H9 (cell line): ENCODE data around the gene ARL14EPL. TPM values are rescaled to one million over a fixed set of nuclear protein-coding genes. Genes with fewer than 3 reads are reported as not detected.

ENCODE experiments used
- DNase-seq: peaks from one replicate; pipeline ENCODE4 v3.0.0-alpha.2; 2017
- H2AFZ ChIP-seq: one replicate; pipeline ENCODE4 v1.6.1; 2013; ENCODE audit warnings: mild to moderate bottlenecking, low read length, control low read depth, moderate library complexity
- H2AK5ac ChIP-seq: 2 replicates; pipeline ENCODE4 v1.6.1; 2013; ENCODE audit warnings: low read length, control low read depth, mixed read lengths; ENCODE audit not compliant: insufficient read length
- H2BK120ac ChIP-seq: one replicate; pipeline ENCODE4 v1.6.1; 2013; ENCODE audit warnings: low read depth, mild to moderate bottlenecking, low read length, control low read depth, inconsistent platforms; ENCODE audit not compliant: poor library complexity, severe bottlenecking
- H2BK12ac ChIP-seq: 2 replicates; pipeline ENCODE4 v1.6.1; 2013; ENCODE audit warnings: low read length, control low read depth, mixed read lengths, low read depth; ENCODE audit not compliant: insufficient read length
- H2BK15ac ChIP-seq: 2 replicates; pipeline ENCODE4 v1.6.1; 2013; ENCODE audit warnings: low read depth, low read length, control low read depth
- H2BK20ac ChIP-seq: one replicate; pipeline ENCODE4 v1.6.1; 2013; ENCODE audit warnings: low read depth, mild to moderate bottlenecking, low read length, control low read depth, inconsistent platforms; ENCODE audit not compliant: poor library complexity, severe bottlenecking
- H2BK5ac ChIP-seq: 2 replicates; pipeline ENCODE4 v1.6.1; 2013; ENCODE audit warnings: low read length, control low read depth, mixed read lengths; ENCODE audit not compliant: insufficient read length
- H3K14ac ChIP-seq: 2 replicates; pipeline ENCODE4 v1.6.1; 2013; ENCODE audit warnings: low read length, control low read depth; ENCODE audit not compliant: insufficient read depth
- H3K18ac ChIP-seq: 2 replicates; pipeline ENCODE4 v1.6.1; 2013; ENCODE audit warnings: low read depth, mild to moderate bottlenecking, mixed read lengths, low read length, control low read depth; ENCODE audit not compliant: insufficient read length
- H3K23ac ChIP-seq: 2 replicates; pipeline ENCODE4 v1.6.1; 2013; ENCODE audit warnings: low read length, control low read depth, mixed read lengths, low read depth; ENCODE audit not compliant: insufficient read length
- H3K23me2 ChIP-seq: 2 replicates; pipeline ENCODE4 v1.6.1; 2013; ENCODE audit warnings: low read depth, mild to moderate bottlenecking, mixed read lengths, low read length, control low read depth; ENCODE audit not compliant: insufficient read length, poor library complexity, severe bottlenecking
- H3K27ac ChIP-seq: 2 replicates; pipeline ENCODE4 v1.5.1; 2013; ENCODE audit warnings: low read length, control low read depth, mixed read lengths, low read depth; ENCODE audit not compliant: insufficient read length
- H3K27me3 ChIP-seq: 2 replicates; pipeline ENCODE4 v1.6.1; 2013; ENCODE audit warnings: low read length, control low read depth, inconsistent platforms; ENCODE audit not compliant: insufficient read depth
- H3K4ac ChIP-seq: 2 replicates; pipeline ENCODE4 v1.6.1; 2013; ENCODE audit warnings: low read depth, mild to moderate bottlenecking, control low read depth, inconsistent platforms, low read length, moderate library complexity
- H3K4me1 ChIP-seq: 2 replicates; pipeline ENCODE4 v1.6.1; 2013; ENCODE audit warnings: low read length, control low read depth, inconsistent platforms; ENCODE audit not compliant: insufficient read depth
- H3K4me2 ChIP-seq: 2 replicates; pipeline ENCODE4 v1.6.1; 2013; ENCODE audit warnings: low read length, control low read depth, mixed read lengths; ENCODE audit not compliant: insufficient read length, insufficient read depth
- H3K56ac ChIP-seq: 2 replicates; pipeline ENCODE4 v1.6.1; 2013; ENCODE audit warnings: low read depth, mild to moderate bottlenecking, mixed read lengths, low read length, control low read depth; ENCODE audit not compliant: insufficient read length
- H3K79me1 ChIP-seq: 2 replicates; pipeline ENCODE4 v1.6.1; 2013; ENCODE audit warnings: low read depth, mild to moderate bottlenecking, moderate library complexity, low read length, control low read depth, inconsistent platforms; ENCODE audit not compliant: insufficient read depth, poor library complexity, severe bottlenecking
- H3K79me2 ChIP-seq: 2 replicates; pipeline ENCODE4 v1.6.1; 2013; ENCODE audit warnings: low read length, control low read depth, inconsistent platforms; ENCODE audit not compliant: insufficient read depth
- H3K9ac ChIP-seq: 2 replicates; pipeline ENCODE4 v1.6.1; 2013; ENCODE audit warnings: low read length, control low read depth, mixed read lengths; ENCODE audit not compliant: insufficient read length; ENCODE audit errors: extremely low read depth
- H3K9me3 ChIP-seq: one replicate; pipeline ENCODE4 v1.6.1; 2013; ENCODE audit warnings: low read depth, low read length, inconsistent platforms; ENCODE audit not compliant: control insufficient read depth
- H3T11ph ChIP-seq: one replicate; pipeline ENCODE4 v1.6.1; 2013; ENCODE audit warnings: mild to moderate bottlenecking, low read length, control low read depth, inconsistent platforms
- H4K20me1 ChIP-seq: one replicate; pipeline ENCODE4 v1.6.1; 2013; ENCODE audit not compliant: control insufficient read depth, insufficient read length, insufficient read depth
- H4K5ac ChIP-seq: 2 replicates; pipeline ENCODE4 v1.6.1; 2013; ENCODE audit warnings: low read depth, mild to moderate bottlenecking, mixed read lengths, low read length, control low read depth; ENCODE audit not compliant: insufficient read length
- H4K8ac ChIP-seq: replicated peaks from 2 replicates; pipeline ENCODE4 v1.6.1; 2013; ENCODE audit warnings: low read length, control low read depth, mixed read lengths, low read depth; ENCODE audit not compliant: insufficient read length
- H4K91ac ChIP-seq: 2 replicates; pipeline ENCODE4 v1.6.1; 2013; ENCODE audit warnings: low read depth, mild to moderate bottlenecking, moderate library complexity, mixed read lengths, low read length, control low read depth; ENCODE audit not compliant: insufficient read length
- H3K27ac Mint-ChIP-seq, 3 experiments: 2 replicates in 2 of 3; 3 replicates in 1 of 3; pipeline ENCODE4 v1.8.0; 2020 to 2021; ENCODE audit warnings: mixed read lengths in 3 of 3, mild to moderate bottlenecking in 1 of 3, moderate library complexity in 1 of 3
- H3K27me3 Mint-ChIP-seq: 2 replicates; pipeline ENCODE4 v1.8.0; 2021; ENCODE audit warnings: low read depth, mild to moderate bottlenecking, moderate library complexity, mixed read lengths
- H3K36me3 Mint-ChIP-seq, 3 experiments: 2 replicates in 2 of 3; 3 replicates in 1 of 3; pipeline ENCODE4 v1.8.0; 2020 to 2021; ENCODE audit warnings: low read depth in 3 of 3, mixed read lengths in 3 of 3; ENCODE audit not compliant: insufficient read depth in 1 of 3
- H3K4me1 Mint-ChIP-seq, 2 experiments: 2 replicates each; pipeline ENCODE4 v1.8.0; 2020; ENCODE audit warnings: mixed read lengths in 2 of 2
- H3K4me3 Mint-ChIP-seq, 2 experiments: 2 replicates in 1 of 2; 3 replicates in 1 of 2; pipeline ENCODE4 v1.8.0; 2020 to 2021; ENCODE audit warnings: mild to moderate bottlenecking in 2 of 2, mixed read lengths in 2 of 2, moderate library complexity in 1 of 2
- H3K9me3 Mint-ChIP-seq, 2 experiments: 2 replicates in 1 of 2; 3 replicates in 1 of 2; pipeline ENCODE4 v1.8.0; 2020; ENCODE audit warnings: mild to moderate bottlenecking in 2 of 2, mixed read lengths in 2 of 2, moderate library complexity in 1 of 2
- WGBS: extraction: QIAGEN DNeasy Blood & Tissue Kit; methylation state at CpG from one replicate; pipeline ENCODE4 v1.1.7; 2013; ENCODE audit warnings: missing lambda C conversion rate, low lambda C conversion rate, mixed read lengths; ENCODE audit not compliant: insufficient read length; ENCODE audit errors: extremely low coverage; 5-methylcytosine and 5-hydroxymethylcytosine counted together
- total RNA-seq: library from RNA; stranded (reverse); gene quantifications from 2 replicates; pipeline ENCODE4 v1.2.1, GENCODE V29; 2021
- TF ChIP-seq, protein P1 (sequence below): fragments of 200-600 bp; sonication (generic); conservative IDR thresholded peaks from 3 replicates; pipeline ENCODE4 v1.8.0; 2021; ENCODE audit warnings: antibody characterized with exemption, mild to moderate bottlenecking

ARL14EPL gene
- total RNA-seq, 1 experiment from 2014 or later = not detected

GRCh38 chr5:116046823-116047222 lies 14.6 kb downstream of the ARL14EPL start:
- Histone ChIP-seq H3K9me3 (no peaks in the 10 kb centered on the region), H3K9ac (no peak overlapping the region), H3K79me1 (no peaks in the 10 kb centered on the region), H3K4ac (no peak overlapping the region), H3K79me2 (no peaks in the 10 kb centered on the region), H3K27ac (no peak overlapping the region), H3K18ac (no peak overlapping the region), H3K23me2 (no peaks in the 10 kb centered on the region), H3K4me2 (no peak overlapping the region), H3K14ac (no peak overlapping the region), H2BK120ac (no peak overlapping the region), H3T11ph (no peak overlapping the region), H4K20me1 (no peaks in the 10 kb centered on the region), H3K4me1 (no peaks in the 10 kb centered on the region), H4K8ac (no peak overlapping the region), H3K56ac (no peak overlapping the region), H2BK12ac (no peak overlapping the region), H2BK15ac (no peak overlapping the region), H2AFZ (no peak overlapping the region), H3K27me3 (no peaks in the 10 kb centered on the region), H2BK5ac (no peak overlapping the region), H3K23ac (no peak overlapping the region), H2AK5ac (no peak overlapping the region), H2BK20ac (no peak overlapping the region), H4K5ac (no peak overlapping the region), H4K91ac (no peak overlapping the region)
- H3K27me3 Mint-ChIP-seq = no peaks in the 10 kb centered on the region
- WGBS = no CpG with 5 or more reads among the region's 2 CpGs
- no peaks in the 10 kb centered on the region for H3K9me3 Mint-ChIP-seq
- H3K4me3 Mint-ChIP-seq = no peak overlapping the region
- H3K27ac Mint-ChIP-seq = no peak overlapping the region
- H3K4me1 Mint-ChIP-seq = no peaks in the 10 kb centered on the region
- TF ChIP-seq, protein P1, sequence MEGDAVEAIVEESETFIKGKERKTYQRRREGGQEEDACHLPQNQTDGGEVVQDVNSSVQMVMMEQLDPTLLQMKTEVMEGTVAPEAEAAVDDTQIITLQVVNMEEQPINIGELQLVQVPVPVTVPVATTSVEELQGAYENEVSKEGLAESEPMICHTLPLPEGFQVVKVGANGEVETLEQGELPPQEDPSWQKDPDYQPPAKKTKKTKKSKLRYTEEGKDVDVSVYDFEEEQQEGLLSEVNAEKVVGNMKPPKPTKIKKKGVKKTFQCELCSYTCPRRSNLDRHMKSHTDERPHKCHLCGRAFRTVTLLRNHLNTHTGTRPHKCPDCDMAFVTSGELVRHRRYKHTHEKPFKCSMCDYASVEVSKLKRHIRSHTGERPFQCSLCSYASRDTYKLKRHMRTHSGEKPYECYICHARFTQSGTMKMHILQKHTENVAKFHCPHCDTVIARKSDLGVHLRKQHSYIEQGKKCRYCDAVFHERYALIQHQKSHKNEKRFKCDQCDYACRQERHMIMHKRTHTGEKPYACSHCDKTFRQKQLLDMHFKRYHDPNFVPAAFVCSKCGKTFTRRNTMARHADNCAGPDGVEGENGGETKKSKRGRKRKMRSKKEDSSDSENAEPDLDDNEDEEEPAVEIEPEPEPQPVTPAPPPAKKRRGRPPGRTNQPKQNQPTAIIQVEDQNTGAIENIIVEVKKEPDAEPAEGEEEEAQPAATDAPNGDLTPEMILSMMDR = no peak
- H3K36me3 Mint-ChIP-seq = no peaks in the 10 kb centered on the region
- DNase-seq = no peak
